RWPE2 (cell line): ENCODE measurements around the gene TFAP2A.

Source experiments
- ATAC-seq: fragments of 200-7000 bp; cut with Tn5 transposase; 3 replicates; pipeline ENCODE4 v1.9.1; 2021; ENCODE audit warnings: low read depth
- DNase-seq: peaks from one replicate; pipeline ENCODE4 v3.0.0-alpha.2; 2020; ENCODE audit warnings: low spot score
- H3K27ac ChIP-seq: fragments of 450-650 bp; 2 replicates; pipeline ENCODE4 v1.5.1; 2017; ENCODE audit warnings: mild to moderate bottlenecking; ENCODE audit not compliant: poor library complexity, severe bottlenecking
- H3K27me3 ChIP-seq: fragments of 250-450 bp; sonication (Bioruptor Pico); 2 replicates; pipeline ENCODE4 v1.5.1; 2021; ENCODE audit warnings: mild to moderate bottlenecking, moderate library complexity; ENCODE audit not compliant: insufficient read depth, poor library complexity, severe bottlenecking
- H3K36me3 ChIP-seq: fragments of 250-450 bp; sonication (Bioruptor Pico); 2 replicates; pipeline ENCODE4 v1.5.1; 2020; ENCODE audit warnings: low read depth, mild to moderate bottlenecking, moderate library complexity
- H3K4me1 ChIP-seq: fragments of 250-450 bp; sonication (Bioruptor Pico); 2 replicates; pipeline ENCODE4 v1.5.1; 2021; ENCODE audit warnings: mild to moderate bottlenecking, moderate library complexity; ENCODE audit not compliant: insufficient read depth, poor library complexity, severe bottlenecking
- H3K4me3 ChIP-seq: fragments of 250-450 bp; sonication (Bioruptor Pico); 2 replicates; pipeline ENCODE4 v1.5.1; 2021; ENCODE audit warnings: mild to moderate bottlenecking, moderate library complexity; ENCODE audit not compliant: severe bottlenecking
- H3K9me3 ChIP-seq: fragments of 250-450 bp; sonication (Bioruptor Pico); 2 replicates; pipeline ENCODE4 v1.5.1; 2021; ENCODE audit warnings: mild to moderate bottlenecking, moderate library complexity; ENCODE audit not compliant: severe bottlenecking
- CTCF ChIP-seq: fragments of 450-650 bp; IDR thresholded peaks from one replicate; pipeline ENCODE4 v1.5.1; 2017; ENCODE audit warnings: mild to moderate bottlenecking, moderate library complexity; ENCODE audit not compliant: poor library complexity, severe bottlenecking

Gene TFAP2A

GRCh38 chr6:10429638-10430427 is 15.0 kb upstream of the TFAP2A start:
- peak; percentile 86 for TF ChIP-seq CTCF
- Histone ChIP-seq H3K27ac (peak overlapping the region; percentile 97), H3K9me3 (no peaks in the 10 kb centered on the region), H3K36me3 (no peaks in the 10 kb centered on the region), H3K4me3 (no peak overlapping the region), H3K27me3 (no peaks in the 10 kb centered on the region), H3K4me1 (peaks cover 63% of the 10 kb centered on the region)
- DNase-seq (no peak), ATAC-seq (peak; percentile 53)

GRCh38 chr6:10426781-10427279 is 12.0 kb upstream of the TFAP2A start:
- H3K36me3 ChIP-seq, result no peaks in the 10 kb centered on the region
- H3K27ac ChIP-seq, result peak overlapping the region; percentile 45
- H3K9me3 ChIP-seq, result no peaks in the 10 kb centered on the region
- H3K4me3 ChIP-seq, result peak overlapping the region; percentile 21
- peaks cover 49% of the 10 kb centered on the region for H3K4me1 ChIP-seq
- ATAC-seq (no peak), DNase-seq (no peak)
- no peaks in the 10 kb centered on the region for H3K27me3 ChIP-seq
- no peak for TF ChIP-seq CTCF

- H3K4me1 ChIP-seq, result peaks cover 44% of the 10 kb centered on the region
- peak overlapping the region; percentile 21 for H3K4me3 ChIP-seq
- TF ChIP-seq CTCF, result no peak
- H3K27me3 ChIP-seq, result no peaks in the 10 kb centered on the region
- no peaks in the 10 kb centered on the region for H3K36me3 ChIP-seq
- peak overlapping the region; percentile 45 for H3K27ac ChIP-seq
- no peaks in the 10 kb centered on the region for H3K9me3 ChIP-seq
- ATAC-seq (0 out of 3 replicates have a peak, but pooled peaks have one; percentile 19), DNase-seq (no peak)
Measured at GRCh38 chr6:10425975-10426780, 11.3 kb upstream of the TFAP2A start.

GRCh38 chr6:10425176-10425974 is 10.5 kb upstream of the TFAP2A start:
- DNase-seq, result no peak
- no peak for TF ChIP-seq CTCF
- Histone ChIP-seq H3K27ac (no peak overlapping the region), H3K36me3 (no peaks in the 10 kb centered on the region), H3K4me1 (peaks cover 40% of the 10 kb centered on the region), H3K27me3 (no peaks in the 10 kb centered on the region), H3K9me3 (no peaks in the 10 kb centered on the region), H3K4me3 (no peak overlapping the region)
- no peak for ATAC-seq
